Mesothelial cell of epicardium (in vitro differentiated cells): Measurements from ENCODE around the gene CDX1. TPM values are rescaled to one million over a fixed set of nuclear protein-coding genes. Genes with fewer than 3 reads are reported as not detected.
A peak's percentile ranks its signal among the peaks of the same experiment; 100 is the strongest.

Source experiments
- DNase-seq, 2 experiments: peaks; one replicate each; pipeline ENCODE4 v3.0.0; 2021; ENCODE audit warnings: low spot score in 2 of 2; ENCODE audit not compliant: unreplicated experiment in 2 of 2
- H3K27ac Mint-ChIP-seq: 2 replicates; pipeline ENCODE4 v1.8.0; 2021; ENCODE audit warnings: mixed read lengths
- H3K27me3 Mint-ChIP-seq: 2 replicates; pipeline ENCODE4 v1.8.0; 2021; ENCODE audit warnings: low read depth, mixed read lengths
- H3K36me3 Mint-ChIP-seq: 2 replicates; pipeline ENCODE4 v1.8.0; 2021; ENCODE audit warnings: mixed read lengths
- H3K4me1 Mint-ChIP-seq: 2 replicates; pipeline ENCODE4 v1.8.0; 2021; ENCODE audit warnings: mixed read lengths
- H3K4me3 Mint-ChIP-seq: 2 replicates; pipeline ENCODE4 v1.8.0; 2021; ENCODE audit warnings: mild to moderate bottlenecking, moderate library complexity, mixed read lengths
- H3K9me3 Mint-ChIP-seq: 2 replicates; pipeline ENCODE4 v1.8.0; 2021; ENCODE audit warnings: mixed read lengths
- total RNA-seq: library from RNA; stranded (reverse); gene quantifications from 3 replicates; pipeline ENCODE4 v1.2.1, GENCODE V29; 2021
- TF ChIP-seq, protein P1 (sequence below): fragments of 200-600 bp; sonication (generic); IDR thresholded peaks from one replicate; pipeline ENCODE4 v1.5.0; 2021; ENCODE audit warnings: antibody characterized with exemption; ENCODE audit not compliant: unreplicated experiment

Gene CDX1
- total RNA-seq, 1 donor from 2014 or later, result 0.51 TPM

DNA sequence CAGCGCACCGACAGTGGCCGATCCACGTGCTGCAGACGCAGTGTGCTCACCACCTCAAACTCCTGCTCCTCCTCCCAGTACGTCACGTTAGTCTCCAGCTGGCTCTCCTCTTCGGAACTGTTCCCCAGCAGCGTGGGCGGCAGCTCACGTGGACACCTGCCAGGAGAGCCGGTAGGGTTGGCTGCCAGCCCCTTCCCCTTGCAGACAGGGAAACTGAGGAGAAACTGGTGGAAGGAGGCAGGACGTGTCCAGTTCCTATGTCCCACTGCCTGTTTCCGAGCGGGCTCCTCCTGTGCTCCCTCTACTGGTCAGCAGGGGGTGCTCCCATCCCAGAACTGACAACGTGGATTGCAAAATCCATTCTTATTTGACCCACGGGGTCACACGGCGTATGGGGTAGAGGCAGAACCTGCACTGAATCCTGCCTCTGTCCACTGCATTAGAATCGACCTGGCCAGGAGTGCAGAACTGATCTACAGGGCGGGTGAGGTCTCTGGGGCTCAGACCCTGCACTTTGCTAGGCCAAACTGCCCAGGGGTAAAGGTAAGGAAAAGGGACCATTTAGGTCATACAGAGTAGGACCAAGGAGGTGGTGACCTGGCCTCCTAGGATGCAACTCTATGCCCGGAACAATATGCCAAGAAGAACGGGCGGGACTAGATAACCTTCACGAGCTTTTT lies 36.6 kb upstream of the CDX1 start:
- Mint-ChIP-seq H3K27ac (no peak overlapping the region), H3K4me1 (peaks cover 2% of the 10 kb centered on the region), H3K9me3 (no peaks in the 10 kb centered on the region), H3K36me3 (peaks cover 6% of the 10 kb centered on the region), H3K27me3 (no peaks in the 10 kb centered on the region), H3K4me3 (no peak overlapping the region)
- TF ChIP-seq, protein P1, sequence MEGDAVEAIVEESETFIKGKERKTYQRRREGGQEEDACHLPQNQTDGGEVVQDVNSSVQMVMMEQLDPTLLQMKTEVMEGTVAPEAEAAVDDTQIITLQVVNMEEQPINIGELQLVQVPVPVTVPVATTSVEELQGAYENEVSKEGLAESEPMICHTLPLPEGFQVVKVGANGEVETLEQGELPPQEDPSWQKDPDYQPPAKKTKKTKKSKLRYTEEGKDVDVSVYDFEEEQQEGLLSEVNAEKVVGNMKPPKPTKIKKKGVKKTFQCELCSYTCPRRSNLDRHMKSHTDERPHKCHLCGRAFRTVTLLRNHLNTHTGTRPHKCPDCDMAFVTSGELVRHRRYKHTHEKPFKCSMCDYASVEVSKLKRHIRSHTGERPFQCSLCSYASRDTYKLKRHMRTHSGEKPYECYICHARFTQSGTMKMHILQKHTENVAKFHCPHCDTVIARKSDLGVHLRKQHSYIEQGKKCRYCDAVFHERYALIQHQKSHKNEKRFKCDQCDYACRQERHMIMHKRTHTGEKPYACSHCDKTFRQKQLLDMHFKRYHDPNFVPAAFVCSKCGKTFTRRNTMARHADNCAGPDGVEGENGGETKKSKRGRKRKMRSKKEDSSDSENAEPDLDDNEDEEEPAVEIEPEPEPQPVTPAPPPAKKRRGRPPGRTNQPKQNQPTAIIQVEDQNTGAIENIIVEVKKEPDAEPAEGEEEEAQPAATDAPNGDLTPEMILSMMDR, result peak; percentile 90
- DNase-seq, result peak in 1 of 2 experiments; percentile 68

DNA sequence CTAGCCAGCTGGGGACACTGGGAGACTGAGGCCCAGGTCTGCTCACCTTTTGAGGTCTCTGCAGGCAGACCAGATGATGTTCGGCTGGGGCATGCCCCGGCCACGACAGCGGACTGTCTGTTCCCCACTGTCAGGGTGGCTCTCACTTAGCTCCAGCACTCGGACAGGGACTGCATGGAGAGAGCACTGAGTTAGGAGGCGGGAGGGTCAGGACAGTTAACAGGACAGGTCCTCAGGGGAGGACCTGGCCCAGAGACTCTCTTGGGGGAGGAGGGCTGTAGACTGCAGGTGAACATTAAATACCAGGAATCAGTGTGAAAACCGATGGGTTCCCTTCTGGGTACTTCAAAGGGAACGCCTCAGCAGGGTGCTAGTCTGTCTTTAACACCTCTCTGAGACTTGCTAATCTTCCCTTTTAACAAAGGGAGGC lies 36.1 kb upstream of the CDX1 start:
- no peaks in the 10 kb centered on the region for H3K9me3 Mint-ChIP-seq
- no peaks in the 10 kb centered on the region for H3K27me3 Mint-ChIP-seq
- TF ChIP-seq, protein P1, result no peak
- DNase-seq, result no peak
- H3K27ac Mint-ChIP-seq, result no peak overlapping the region
- H3K4me3 Mint-ChIP-seq, result no peak overlapping the region
- peaks cover 5% of the 10 kb centered on the region for H3K36me3 Mint-ChIP-seq
- peaks cover 2% of the 10 kb centered on the region for H3K4me1 Mint-ChIP-seq

DNA sequence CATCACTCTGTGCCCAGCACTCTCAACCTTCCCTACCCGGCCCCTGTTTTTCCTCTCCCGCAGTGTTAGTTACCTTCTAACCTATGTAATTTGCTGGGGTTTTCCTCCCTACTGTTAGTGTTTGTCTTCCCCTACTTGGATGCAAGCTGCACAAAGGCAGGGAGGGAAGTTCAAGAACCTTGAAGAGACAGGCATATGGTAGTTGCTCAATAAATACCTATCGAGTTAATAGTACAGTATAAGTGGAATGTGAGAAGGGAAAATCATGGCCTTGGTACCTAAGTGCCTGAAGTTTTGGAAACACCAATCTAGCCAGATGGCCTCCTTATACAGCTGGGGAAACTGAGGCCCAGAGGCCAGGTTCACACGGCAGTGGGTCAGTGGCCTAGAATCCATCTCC lies 35.1 kb upstream of the CDX1 start:
- no peaks in the 10 kb centered on the region for H3K27me3 Mint-ChIP-seq
- peaks cover 5% of the 10 kb centered on the region for H3K4me1 Mint-ChIP-seq
- H3K27ac Mint-ChIP-seq, result peak overlapping the region; percentile 2
- no peak for DNase-seq
- no peak overlapping the region for H3K4me3 Mint-ChIP-seq
- H3K36me3 Mint-ChIP-seq, result peaks cover 5% of the 10 kb centered on the region
- H3K9me3 Mint-ChIP-seq, result no peaks in the 10 kb centered on the region
- TF ChIP-seq, protein P1, result no peak

DNA sequence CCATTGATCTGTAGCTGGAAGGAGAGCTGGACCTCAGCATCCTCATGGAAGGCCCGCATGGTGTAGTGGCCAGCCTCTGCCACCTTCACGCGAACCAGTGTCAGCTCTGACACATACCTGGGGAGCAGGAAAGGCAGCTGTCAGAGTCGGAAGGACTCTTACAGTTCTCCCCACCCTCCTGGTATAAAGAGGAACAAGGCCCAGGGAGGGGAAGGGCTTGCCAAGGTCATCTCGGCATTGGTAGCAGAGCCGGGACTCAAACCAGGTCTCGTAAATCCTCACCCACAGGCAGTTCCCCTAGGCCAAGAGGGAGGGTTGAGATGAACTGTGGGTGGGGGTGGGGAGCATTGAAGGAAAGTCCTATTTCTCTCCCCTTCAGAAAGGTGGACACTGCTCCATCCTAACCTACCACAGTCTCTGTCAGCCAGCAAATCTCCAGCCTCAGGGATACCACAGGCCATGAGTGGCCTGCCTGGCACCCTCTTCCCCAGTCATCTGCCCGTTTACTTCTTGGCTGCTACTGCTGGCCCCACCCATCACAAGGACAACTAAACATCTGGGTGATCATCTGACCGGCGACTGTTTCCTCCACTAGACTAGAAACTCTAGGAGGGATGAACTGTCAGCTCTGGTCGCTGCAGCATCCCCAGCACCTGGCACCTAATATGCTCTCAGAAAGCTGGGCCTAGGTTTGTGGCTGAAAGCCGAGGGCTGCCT lies 34.4 kb upstream of the CDX1 start:
- no peaks in the 10 kb centered on the region for H3K27me3 Mint-ChIP-seq
- peaks cover 6% of the 10 kb centered on the region for H3K4me1 Mint-ChIP-seq
- H3K27ac Mint-ChIP-seq, result no peak overlapping the region

DNA sequence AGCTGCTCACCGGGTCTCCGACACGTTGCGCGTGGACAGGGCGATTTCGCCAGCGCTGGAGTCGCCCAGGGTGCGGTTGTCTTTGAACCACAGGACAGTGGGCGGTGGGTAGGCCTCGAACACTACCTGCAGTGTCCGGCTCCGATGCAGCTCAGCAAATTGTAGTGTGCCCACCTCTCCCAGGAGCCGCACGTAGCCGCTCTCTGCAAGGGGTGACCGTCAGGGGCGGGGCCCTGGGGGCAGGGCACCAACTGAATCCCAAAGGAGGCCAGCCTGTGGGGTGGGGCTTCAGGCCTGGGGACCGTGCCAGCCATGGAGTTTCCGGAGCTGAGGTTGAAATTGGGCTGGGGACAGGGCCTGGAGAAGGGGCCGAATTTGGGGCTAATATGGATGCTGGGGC lies 33.8 kb upstream of the CDX1 start:
- Mint-ChIP-seq H3K36me3 (peaks cover 5% of the 10 kb centered on the region), H3K9me3 (no peaks in the 10 kb centered on the region), H3K27me3 (no peaks in the 10 kb centered on the region), H3K27ac (no peak overlapping the region), H3K4me1 (peaks cover 12% of the 10 kb centered on the region), H3K4me3 (no peak overlapping the region)
- TF ChIP-seq, protein P1, result no peak
- DNase-seq, result no peak

More for the DNA sequence above, 34.4 kb upstream of the CDX1 start:
- TF ChIP-seq, protein P1, result no peak
- no peak for DNase-seq
- Mint-ChIP-seq H3K9me3 (no peaks in the 10 kb centered on the region), H3K36me3 (peaks cover 5% of the 10 kb centered on the region), H3K4me3 (no peak overlapping the region)
